PFSK-1 (cell line): ENCODE measurements around the gene CARMIL1.

Experiments used
- FOXP2 ChIP-seq: optimal IDR thresholded peaks from 2 replicates; pipeline ENCODE3; 2011; ENCODE audit warnings: borderline replicate concordance, control low read depth, inconsistent platforms; ENCODE audit not compliant: insufficient read depth; ENCODE audit errors: extremely low read length, extremely low read depth
- POLR2AphosphoS5 ChIP-seq: IDR thresholded peaks from 2 replicates; pipeline ENCODE4 v1.6.1; 2012; ENCODE audit warnings: low read depth, mild to moderate bottlenecking, control low read depth, low read length, moderate library complexity
- REST ChIP-seq, 2 experiments: IDR thresholded peaks; 2 replicates each; pipeline versions ENCODE4 v1.6.1 to v1.8.0; 2011 to 2012; ENCODE audit warnings: low read depth in 2 of 2, low read length in 2 of 2, control low read depth in 1 of 2, inconsistent platforms in 1 of 2, mild to moderate bottlenecking in 1 of 2, moderate library complexity in 1 of 2; ENCODE audit not compliant: insufficient read depth in 1 of 2
- SIN3A ChIP-seq: IDR thresholded peaks from 2 replicates; pipeline ENCODE4 v1.6.1; 2012; ENCODE audit warnings: mild to moderate bottlenecking, low read length, moderate library complexity, borderline replicate concordance; ENCODE audit not compliant: insufficient read depth
- TAF1 ChIP-seq: IDR thresholded peaks from 2 replicates; pipeline ENCODE4 v1.6.1; 2012; ENCODE audit warnings: low read length, control low read depth, borderline replicate concordance; ENCODE audit not compliant: insufficient read depth

CARMIL1 gene

GRCh38 chr6:25596928-25597818 lies 318.0 kb downstream of the CARMIL1 start:
- no peak for TF ChIP-seq REST (IDR thresholded peaks at IDR 0.05; ENCODE audit: insufficient read depth in 1 of 2, low read depth in 2 of 2, low read length in 2 of 2)
- no peak for TF ChIP-seq POLR2AphosphoS5
- TF ChIP-seq FOXP2, result no peak
- TF ChIP-seq TAF1, result no peak
- no peak for TF ChIP-seq SIN3A

- TF ChIP-seq FOXP2, result no peak
- no peak for TF ChIP-seq TAF1
- TF ChIP-seq REST (IDR thresholded peaks at IDR 0.05; ENCODE audit: insufficient read depth in 1 of 2, low read depth in 2 of 2, low read length in 2 of 2), result no peak
- TF ChIP-seq POLR2AphosphoS5, result no peak
- TF ChIP-seq SIN3A, result no peak
Observed at GRCh38 chr6:25599516-25600085, 320.4 kb downstream of the CARMIL1 start.

- TF ChIP-seq FOXP2, result no peak
- no peak for TF ChIP-seq SIN3A
- TF ChIP-seq POLR2AphosphoS5, result no peak
- TF ChIP-seq TAF1, result no peak
- TF ChIP-seq REST (IDR thresholded peaks at IDR 0.05; ENCODE audit: insufficient read depth in 1 of 2, low read depth in 2 of 2, low read length in 2 of 2), result no peak
Observed at GRCh38 chr6:25601800-25602673, 322.9 kb downstream of the CARMIL1 start.

- no peak for TF ChIP-seq SIN3A
- no peak for TF ChIP-seq POLR2AphosphoS5
- TF ChIP-seq TAF1, result no peak
- TF ChIP-seq REST (IDR thresholded peaks at IDR 0.05; ENCODE audit: insufficient read depth in 1 of 2, low read depth in 2 of 2, low read length in 2 of 2), result no peak
- TF ChIP-seq FOXP2, result no peak
Observed at GRCh38 chr6:25602674-25602982, 323.5 kb downstream of the CARMIL1 start.
